ENCODE results near the gene ESPN.

The ESPN gene

DNA sequence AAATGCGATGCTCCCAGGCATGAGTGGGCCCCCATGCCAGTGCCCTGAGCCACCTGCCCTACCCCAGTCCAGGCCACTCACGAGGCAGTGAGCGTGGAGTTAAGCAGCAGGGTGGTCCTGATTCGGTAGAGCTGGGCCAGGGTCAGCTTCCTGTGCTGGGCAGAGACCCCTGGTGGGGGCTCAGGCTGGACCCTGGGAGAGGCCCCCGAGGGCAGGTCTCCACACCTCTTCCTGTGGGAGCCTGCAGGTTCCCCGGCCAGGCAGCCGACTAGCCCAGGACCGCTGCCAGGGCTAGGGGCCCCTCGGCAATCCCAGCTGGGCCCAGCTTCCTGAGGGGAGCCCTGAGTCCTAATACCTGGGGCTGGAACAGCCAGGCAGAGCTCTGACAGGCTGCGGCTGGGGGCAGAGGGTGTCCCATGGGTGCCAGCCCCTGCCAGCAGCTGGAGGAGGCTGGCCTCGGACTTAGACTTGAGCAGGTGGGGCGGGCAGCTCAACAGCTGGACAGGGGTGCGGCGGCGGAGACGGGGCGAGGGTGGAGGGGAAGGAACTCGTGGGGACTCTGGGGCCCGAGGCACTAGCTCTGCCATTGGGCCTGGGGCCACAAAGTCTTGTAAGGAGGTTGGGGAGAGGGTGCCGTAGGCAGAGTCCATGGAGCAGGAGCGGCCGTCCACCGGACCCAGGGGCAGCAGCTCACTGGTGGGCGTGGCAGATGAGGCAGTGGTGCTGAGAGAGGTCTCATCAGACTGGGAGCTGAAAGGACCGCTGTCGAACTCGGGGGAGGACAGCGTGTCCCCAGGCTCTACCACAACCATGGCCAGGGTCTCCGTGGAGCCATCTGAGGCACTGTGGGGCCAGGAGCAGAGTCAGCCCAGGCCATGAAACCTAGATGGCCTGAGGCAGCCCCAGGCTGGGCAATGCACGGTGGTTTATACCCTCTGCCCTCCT, 43.4 kb downstream of the ESPN start:
- no peak overlapping the region for H3K27ac ChIP-seq
- H3K36me3 ChIP-seq: peaks cover 45% of the 10 kb centered on the region
- no peak overlapping the region for H3K4me3 ChIP-seq (ENCODE audit: low read depth, low read length)
- TF ChIP-seq, protein P1, sequence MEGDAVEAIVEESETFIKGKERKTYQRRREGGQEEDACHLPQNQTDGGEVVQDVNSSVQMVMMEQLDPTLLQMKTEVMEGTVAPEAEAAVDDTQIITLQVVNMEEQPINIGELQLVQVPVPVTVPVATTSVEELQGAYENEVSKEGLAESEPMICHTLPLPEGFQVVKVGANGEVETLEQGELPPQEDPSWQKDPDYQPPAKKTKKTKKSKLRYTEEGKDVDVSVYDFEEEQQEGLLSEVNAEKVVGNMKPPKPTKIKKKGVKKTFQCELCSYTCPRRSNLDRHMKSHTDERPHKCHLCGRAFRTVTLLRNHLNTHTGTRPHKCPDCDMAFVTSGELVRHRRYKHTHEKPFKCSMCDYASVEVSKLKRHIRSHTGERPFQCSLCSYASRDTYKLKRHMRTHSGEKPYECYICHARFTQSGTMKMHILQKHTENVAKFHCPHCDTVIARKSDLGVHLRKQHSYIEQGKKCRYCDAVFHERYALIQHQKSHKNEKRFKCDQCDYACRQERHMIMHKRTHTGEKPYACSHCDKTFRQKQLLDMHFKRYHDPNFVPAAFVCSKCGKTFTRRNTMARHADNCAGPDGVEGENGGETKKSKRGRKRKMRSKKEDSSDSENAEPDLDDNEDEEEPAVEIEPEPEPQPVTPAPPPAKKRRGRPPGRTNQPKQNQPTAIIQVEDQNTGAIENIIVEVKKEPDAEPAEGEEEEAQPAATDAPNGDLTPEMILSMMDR (IDR thresholded peaks at IDR 0.05; ENCODE audit: low read depth, low read length): no peak
- no peaks in the 10 kb centered on the region for H3K9me3 ChIP-seq (ENCODE audit: severe bottlenecking)
- H3K27me3 ChIP-seq (ENCODE audit: insufficient read depth, low read depth, severe bottlenecking): no peaks in the 10 kb centered on the region
- DNase-seq: no peak

DNA sequence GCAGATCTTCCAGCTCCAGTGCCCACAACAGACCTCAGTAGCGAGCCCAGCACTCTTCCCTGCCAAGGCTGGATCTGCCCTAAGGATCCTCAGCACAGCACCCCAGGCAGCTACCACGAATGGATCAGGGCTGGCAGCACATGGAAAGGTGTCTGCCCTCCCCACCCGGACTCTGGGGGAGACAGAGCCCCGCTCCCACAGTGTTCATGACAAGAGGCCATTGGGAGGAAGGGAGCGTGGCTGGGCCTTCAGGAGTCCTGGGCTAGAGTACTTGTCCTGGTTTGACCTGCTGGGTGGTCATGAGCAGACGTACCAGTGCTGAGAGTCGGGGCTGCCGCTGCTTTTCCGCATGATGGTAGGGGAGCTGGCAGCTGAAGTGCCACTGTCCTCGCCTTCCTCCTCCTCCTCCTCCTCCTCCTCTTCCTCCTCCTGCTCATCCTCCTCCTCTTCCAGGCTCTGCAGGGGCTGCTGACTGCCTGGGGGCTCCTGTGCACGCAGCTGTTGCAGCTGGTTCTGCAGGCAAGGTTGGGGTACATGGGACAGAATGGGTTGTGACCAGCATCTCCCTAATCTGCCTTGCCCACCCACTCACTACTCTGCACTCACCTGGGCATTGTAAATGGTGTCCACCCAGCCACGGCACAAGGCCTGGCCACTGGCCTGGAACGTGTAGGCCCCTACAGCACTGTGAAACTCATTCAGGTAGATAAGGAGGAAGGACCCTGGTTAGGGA, 44.3 kb downstream of the ESPN start:
- DNase-seq: no peak
- Histone ChIP-seq H3K27ac (no peak overlapping the region), H3K36me3 (peaks cover 46% of the 10 kb centered on the region), H3K27me3 (ENCODE audit: insufficient read depth, low read depth, severe bottlenecking) (no peaks in the 10 kb centered on the region), H3K9me3 (ENCODE audit: severe bottlenecking) (no peaks in the 10 kb centered on the region), H3K4me3 (ENCODE audit: low read depth, low read length) (no peak overlapping the region)
- TF ChIP-seq, protein P1 (IDR thresholded peaks at IDR 0.05; ENCODE audit: low read depth, low read length): no peak

GRCh38 chr1:6470132-6471085, 45.8 kb downstream of the ESPN start:
- Histone ChIP-seq H3K36me3 (peaks cover 46% of the 10 kb centered on the region), H3K27ac (no peak overlapping the region), H3K9me3 (ENCODE audit: severe bottlenecking) (no peaks in the 10 kb centered on the region), H3K27me3 (ENCODE audit: insufficient read depth, low read depth, severe bottlenecking) (no peaks in the 10 kb centered on the region), H3K4me3 (ENCODE audit: low read depth, low read length) (no peak overlapping the region)
- TF ChIP-seq, protein P1 (IDR thresholded peaks at IDR 0.05; ENCODE audit: low read depth, low read length): no peak
- DNase-seq: no peak

DNA sequence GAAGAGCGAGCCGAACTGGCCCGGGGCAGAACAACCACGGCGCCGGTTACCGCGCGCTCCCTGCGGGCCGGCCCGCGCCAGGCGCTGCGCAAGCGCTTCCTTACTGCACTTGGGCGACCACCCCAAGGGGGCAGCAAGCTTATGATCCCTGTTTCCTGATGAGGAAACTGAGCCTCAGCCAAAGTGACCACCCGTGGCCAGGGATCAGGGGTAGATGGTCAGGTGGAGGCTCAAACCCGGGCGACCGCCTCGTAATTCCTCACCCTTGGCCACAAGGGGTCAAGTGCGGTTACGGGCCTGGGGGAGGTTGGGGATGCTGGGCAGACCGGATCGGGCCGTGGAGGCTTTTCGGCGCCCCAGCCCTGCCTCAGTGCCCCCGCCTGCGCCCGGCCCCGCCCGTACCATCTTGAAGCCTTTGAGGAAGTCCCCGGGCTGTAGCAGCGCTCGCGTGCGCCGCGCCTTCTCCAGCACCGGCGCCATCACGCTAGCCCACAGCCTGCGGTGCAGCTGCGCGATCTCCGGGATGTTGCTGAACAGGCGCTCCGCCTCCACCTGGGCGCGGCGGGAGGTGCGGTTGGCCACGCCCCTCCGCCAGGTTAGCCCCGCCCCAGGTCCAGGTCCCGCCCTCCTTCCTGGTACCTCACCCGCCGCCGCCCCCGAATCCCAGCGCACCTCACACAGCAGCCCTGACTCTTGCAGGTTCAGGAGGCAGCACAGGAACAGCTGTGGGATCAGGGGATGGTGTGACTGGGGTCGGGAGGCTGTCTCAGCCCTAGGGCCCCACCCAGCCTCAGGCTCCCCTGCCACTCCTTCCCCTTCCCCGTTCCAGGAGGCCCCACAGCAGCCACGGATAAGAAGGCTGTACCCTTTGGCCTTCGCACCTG, 46.8 kb downstream of the ESPN start:
- no peaks in the 10 kb centered on the region for H3K27me3 ChIP-seq (ENCODE audit: insufficient read depth, low read depth, severe bottlenecking)

More for the DNA sequence above, 46.8 kb downstream of the ESPN start:
- Histone ChIP-seq H3K4me3 (ENCODE audit: low read depth, low read length) (no peak overlapping the region), H3K9me3 (ENCODE audit: severe bottlenecking) (no peaks in the 10 kb centered on the region), H3K27ac (no peak overlapping the region), H3K36me3 (peaks cover 46% of the 10 kb centered on the region)
- no peak for DNase-seq
- TF ChIP-seq, protein P1 (IDR thresholded peaks at IDR 0.05; ENCODE audit: low read depth, low read length): no peak
